ENCODE measurements around the gene PPP2R3B. TPM values are rescaled to one million over a fixed set of nuclear protein-coding genes. Genes with fewer than 3 reads are reported as not detected.

Gene PPP2R3B, protein sequence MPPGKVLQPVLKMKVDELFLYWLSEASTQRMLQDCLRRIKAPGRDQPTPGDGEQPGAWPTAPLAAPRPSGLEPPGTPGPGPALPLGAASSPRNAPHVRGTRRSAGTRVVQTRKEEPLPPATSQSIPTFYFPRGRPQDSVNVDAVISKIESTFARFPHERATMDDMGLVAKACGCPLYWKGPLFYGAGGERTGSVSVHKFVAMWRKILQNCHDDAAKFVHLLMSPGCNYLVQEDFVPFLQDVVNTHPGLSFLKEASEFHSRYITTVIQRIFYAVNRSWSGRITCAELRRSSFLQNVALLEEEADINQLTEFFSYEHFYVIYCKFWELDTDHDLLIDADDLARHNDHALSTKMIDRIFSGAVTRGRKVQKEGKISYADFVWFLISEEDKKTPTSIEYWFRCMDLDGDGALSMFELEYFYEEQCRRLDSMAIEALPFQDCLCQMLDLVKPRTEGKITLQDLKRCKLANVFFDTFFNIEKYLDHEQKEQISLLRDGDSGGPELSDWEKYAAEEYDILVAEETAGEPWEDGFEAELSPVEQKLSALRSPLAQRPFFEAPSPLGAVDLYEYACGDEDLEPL
- total RNA-seq (2012; rRNA removed): 11.1 and 13.3 TPM in 2 replicates
- polyA plus RNA-seq (2012; rRNA removed): 13.2 and 13.7 TPM in 2 replicates
- 9.1 and 13.3 TPM in 2 replicates for polyA plus RNA-seq (2012; cell fraction: cytosol; rRNA removed)
- 52.7 and 142 TPM in 2 replicates for polyA plus RNA-seq (2012; cell fraction: nucleus; rRNA removed; ENCODE audit: low replicate concordance)
- percentile 45 among the genes with signal in this experiment for Bru-seq, nascent RNA
- percentile 62 among the genes with signal in this experiment for BruChase-seq, experiment 1, labeled RNA remaining after a 6-hour chase
- percentile 48 among the genes with signal in this experiment for BruChase-seq, experiment 2, labeled RNA remaining after a 2-hour chase
- long read RNA-seq, transcript PPP2R3B-202 (13 exons, 2,151 nt): major isoform, 14 of 30 reads
- long read RNA-seq, partial matches to known transcripts: 7 of 30 reads
- long read RNA-seq, other reads (novel, unspliced or antisense): 9 of 30 reads

DNA sequence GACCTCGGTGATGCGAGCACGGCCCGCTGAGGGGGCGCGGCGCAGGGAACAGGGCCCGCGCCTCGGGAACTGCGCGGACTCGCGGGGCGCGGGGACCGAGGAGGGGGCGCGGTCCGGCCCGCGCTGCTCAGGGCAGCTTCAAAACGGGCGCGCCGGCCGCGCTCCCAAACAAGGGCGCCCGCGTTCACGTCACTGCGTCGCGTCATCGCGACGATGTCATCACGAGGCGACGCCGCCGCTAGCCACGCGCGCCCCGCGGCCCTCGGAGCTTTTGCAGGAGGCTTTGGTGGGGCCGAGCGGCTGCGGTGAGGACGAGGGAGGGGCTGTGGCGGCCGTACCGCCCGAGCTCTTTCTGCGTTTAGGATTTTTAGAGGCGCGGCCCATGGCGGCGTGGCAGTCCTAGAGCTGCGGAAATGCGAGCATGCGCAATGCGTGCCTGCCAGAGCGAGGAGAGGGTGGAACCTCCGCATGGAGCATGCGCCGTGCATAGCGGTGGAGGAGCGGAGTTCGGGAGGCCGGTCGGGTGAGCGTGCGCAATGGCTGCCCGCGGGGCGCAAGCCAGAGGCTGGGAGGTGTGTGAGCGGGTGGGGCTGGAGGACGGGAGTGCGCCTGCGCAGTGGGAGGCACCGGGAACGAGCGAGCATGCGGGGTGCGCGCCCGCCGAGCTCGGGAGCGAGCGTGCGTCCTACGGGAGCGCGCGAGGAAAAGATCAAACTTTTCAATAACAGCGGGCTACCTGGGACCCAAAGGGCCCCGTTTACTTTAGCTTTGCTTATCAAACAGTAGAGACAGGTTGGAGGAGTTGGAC, at the start of gene PPP2R3B:
TSS of gene PPP2R3B (minus strand) at position 140 of the 808 bp plus-strand sequence. CDS start 216 bp downstream, outside the sequence.
- WGBS, 2 experiments (ENCODE audit: extremely low coverage in 2 of 2, insufficient read length in 1 of 2): 0% methylated on average over 17 of the region's 102 CpGs; no CpG with 5 or more reads in 1 of the 2 experiments
- dilution Hi-C loops (cut with HindIII; ENCODE audit: low sequenced_read_pairs, unreplicated experiment): no loop called here
- H2AK5ac ChIP-seq (ENCODE audit: low read depth, low read length): 0 out of 2 replicates have a peak within 1 kb of the TSS, but pooled peaks have one; percentile 49
- H2BK120ac ChIP-seq (ENCODE audit: low read depth, low read length): peak within 1 kb of the TSS; percentile 96
- peak within 1 kb of the TSS; percentile 97 for H3K27ac ChIP-seq (ENCODE audit: insufficient read depth, low read length)
- H2AFZ ChIP-seq (replicated peaks; ENCODE audit: low read length, poor library complexity): peak within 1 kb of the TSS; percentile 98
- no peaks in the 10 kb centered on the region for H3K27me3 ChIP-seq (ENCODE audit: control insufficient read depth, insufficient read depth, low read length)
- peak within 1 kb of the TSS; percentile 91 for H4K5ac ChIP-seq (ENCODE audit: low read depth, low read length)
- peak within 1 kb of the TSS; percentile 97 for H4K91ac ChIP-seq (ENCODE audit: insufficient read depth, low read depth, low read length)
- peak within 1 kb of the TSS; percentile 97 for H3K14ac ChIP-seq (replicated peaks; ENCODE audit: low read depth, low read length)
- H2BK15ac ChIP-seq (ENCODE audit: low read depth, low read length): no peak within 1 kb of the TSS; the same call in 2 of the 3 replicates
- H4K20me1 ChIP-seq (ENCODE audit: insufficient read depth, low read length): no peaks in the 10 kb centered on the region
- peak within 1 kb of the TSS; percentile 76 to 98 for H4K8ac ChIP-seq (ENCODE audit: low read depth in 2 of 2, low read length in 2 of 2)
- H2BK5ac ChIP-seq (ENCODE audit: low read depth, low read length, poor library complexity, severe bottlenecking): peak within 1 kb of the TSS; percentile 96
- ChIA-PET POLR2A (ENCODE audit: unreplicated experiment) (no interaction called here), CTCF (no interaction called here)
- peak within 1 kb of the TSS; percentile 76 for H3K4me3 ChIP-seq (ENCODE audit: insufficient read depth, low read depth, low read length)
- in situ Hi-C loops (cut with MboI; ENCODE audit: low sequenced_read_pairs): no loop called here
- H3K23ac ChIP-seq (ENCODE audit: low read depth, low read length): peak within 1 kb of the TSS; percentile 90; the same call in 1 of the 2 replicates
- peak; percentile 99 for ATAC-seq (ENCODE audit: low read depth)
- no TSS peak for BruUV-seq (replicated peaks)
- peak within 1 kb of the TSS; percentile 95 for H3K4me2 ChIP-seq (ENCODE audit: low read depth, low read length)
- peak within 1 kb of the TSS; percentile 98 for H3K4ac ChIP-seq (ENCODE audit: low read depth, low read length)
- no peaks in the 10 kb centered on the region for H3K9me3 ChIP-seq (ENCODE audit: control insufficient read depth, insufficient read depth, low read length)
- peak within 1 kb of the TSS; percentile 95 for H3K56ac ChIP-seq (ENCODE audit: extremely low read depth, insufficient read depth, low read length)
- H3K18ac ChIP-seq (ENCODE audit: low read depth, low read length): peak within 1 kb of the TSS; percentile 85; the same call in 1 of the 2 replicates
- peak within 1 kb of the TSS; percentile 88 for H2AK9ac ChIP-seq (replicated peaks; ENCODE audit: low read depth, low read length, poor library complexity)
- peak; percentile 98 for DNase-seq
- intact Hi-C loops (cut with micrococcal nuclease): no loop called here
- no peaks in the 10 kb centered on the region for H3K36me3 ChIP-seq (ENCODE audit: control insufficient read depth, insufficient read depth, low read length)
- peak within 1 kb of the TSS; percentile 97 for H3K9ac ChIP-seq (ENCODE audit: low read depth, low read length)
- peaks cover 0 to 14% of the 10 kb centered on the region in 2 experiments; a peak in 1 of 4 replicates for H3K79me1 ChIP-seq (ENCODE audit: low read depth in 1 of 2, low read length in 2 of 2)
- H3K9me1 ChIP-seq (ENCODE audit: insufficient read depth, low read length): no peaks in the 10 kb centered on the region
- H2BK20ac ChIP-seq (ENCODE audit: low read depth, low read length): peak within 1 kb of the TSS; percentile 43; the same call in 1 of the 2 replicates
- H3K4me1 ChIP-seq (ENCODE audit: control insufficient read depth, insufficient read depth, low read length): no peaks in the 10 kb centered on the region
- TF ChIP-seq RAD21 (IDR thresholded peaks at IDR 0.05; ENCODE audit: low read length): no peak
- no peak for TF ChIP-seq SMC3 (IDR thresholded peaks at IDR 0.05; ENCODE audit: low read depth, low read length)
- no peak; the same call in 1 of the 2 replicates for TF ChIP-seq NFE2L2 (IDR thresholded peaks at IDR 0.05; ENCODE audit: low read depth, low read length)
- TF ChIP-seq, protein P1, sequence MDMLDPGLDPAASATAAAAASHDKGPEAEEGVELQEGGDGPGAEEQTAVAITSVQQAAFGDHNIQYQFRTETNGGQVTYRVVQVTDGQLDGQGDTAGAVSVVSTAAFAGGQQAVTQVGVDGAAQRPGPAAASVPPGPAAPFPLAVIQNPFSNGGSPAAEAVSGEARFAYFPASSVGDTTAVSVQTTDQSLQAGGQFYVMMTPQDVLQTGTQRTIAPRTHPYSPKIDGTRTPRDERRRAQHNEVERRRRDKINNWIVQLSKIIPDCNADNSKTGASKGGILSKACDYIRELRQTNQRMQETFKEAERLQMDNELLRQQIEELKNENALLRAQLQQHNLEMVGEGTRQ (IDR thresholded peaks at IDR 0.05; ENCODE audit: low read depth, low read length): peak; percentile 43
- no peak for TF ChIP-seq CEBPB (IDR thresholded peaks at IDR 0.05; ENCODE audit: low read depth, low read length)
- TF ChIP-seq, protein P2, sequence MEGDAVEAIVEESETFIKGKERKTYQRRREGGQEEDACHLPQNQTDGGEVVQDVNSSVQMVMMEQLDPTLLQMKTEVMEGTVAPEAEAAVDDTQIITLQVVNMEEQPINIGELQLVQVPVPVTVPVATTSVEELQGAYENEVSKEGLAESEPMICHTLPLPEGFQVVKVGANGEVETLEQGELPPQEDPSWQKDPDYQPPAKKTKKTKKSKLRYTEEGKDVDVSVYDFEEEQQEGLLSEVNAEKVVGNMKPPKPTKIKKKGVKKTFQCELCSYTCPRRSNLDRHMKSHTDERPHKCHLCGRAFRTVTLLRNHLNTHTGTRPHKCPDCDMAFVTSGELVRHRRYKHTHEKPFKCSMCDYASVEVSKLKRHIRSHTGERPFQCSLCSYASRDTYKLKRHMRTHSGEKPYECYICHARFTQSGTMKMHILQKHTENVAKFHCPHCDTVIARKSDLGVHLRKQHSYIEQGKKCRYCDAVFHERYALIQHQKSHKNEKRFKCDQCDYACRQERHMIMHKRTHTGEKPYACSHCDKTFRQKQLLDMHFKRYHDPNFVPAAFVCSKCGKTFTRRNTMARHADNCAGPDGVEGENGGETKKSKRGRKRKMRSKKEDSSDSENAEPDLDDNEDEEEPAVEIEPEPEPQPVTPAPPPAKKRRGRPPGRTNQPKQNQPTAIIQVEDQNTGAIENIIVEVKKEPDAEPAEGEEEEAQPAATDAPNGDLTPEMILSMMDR (conservative IDR thresholded peaks at IDR 0.05; ENCODE audit: low read depth, low read length): no peak
- TF ChIP-seq CHD1 (IDR thresholded peaks at IDR 0.05; ENCODE audit: low read depth, low read length): no peak
- TF ChIP-seq, protein P3, sequence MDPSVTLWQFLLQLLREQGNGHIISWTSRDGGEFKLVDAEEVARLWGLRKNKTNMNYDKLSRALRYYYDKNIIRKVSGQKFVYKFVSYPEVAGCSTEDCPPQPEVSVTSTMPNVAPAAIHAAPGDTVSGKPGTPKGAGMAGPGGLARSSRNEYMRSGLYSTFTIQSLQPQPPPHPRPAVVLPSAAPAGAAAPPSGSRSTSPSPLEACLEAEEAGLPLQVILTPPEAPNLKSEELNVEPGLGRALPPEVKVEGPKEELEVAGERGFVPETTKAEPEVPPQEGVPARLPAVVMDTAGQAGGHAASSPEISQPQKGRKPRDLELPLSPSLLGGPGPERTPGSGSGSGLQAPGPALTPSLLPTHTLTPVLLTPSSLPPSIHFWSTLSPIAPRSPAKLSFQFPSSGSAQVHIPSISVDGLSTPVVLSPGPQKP (IDR thresholded peaks at IDR 0.05; ENCODE audit: borderline replicate concordance, low read depth, low read length): no peak
